Liver (tissue), 3 donors: ENCODE results near the gene ACSBG1.

Source experiments
- ATF3 ChIP-seq: IDR thresholded peaks from 2 replicates; pipeline ENCODE4 v1.6.1; 2016; ENCODE audit warnings: antibody characterized with exemption
- CTCF ChIP-seq: fragments of 150-350 bp; IDR thresholded peaks from 2 replicates; pipeline ENCODE4 v1.5.1; 2017; ENCODE audit warnings: improper control_type of control experiment, low read depth, low read length; ENCODE audit not compliant: missing input control
- EGR1 ChIP-seq, 2 donors: IDR thresholded peaks; 2 replicates each; pipeline ENCODE4 v1.6.1; 2016 to 2018; ENCODE audit warnings: antibody characterized with exemption in 2 of 2, low read depth in 2 of 2
- JUND ChIP-seq, 2 donors: IDR thresholded peaks; 2 replicates each; pipeline ENCODE4 v1.6.1; 2016; ENCODE audit warnings: antibody characterized with exemption in 2 of 2
- MAX ChIP-seq: IDR thresholded peaks from 2 replicates; pipeline ENCODE4 v1.6.1; 2016; ENCODE audit warnings: antibody characterized with exemption
- RAD21 ChIP-seq, 2 donors: IDR thresholded peaks; 2 replicates each; pipeline ENCODE4 v1.6.1; 2016; ENCODE audit warnings: antibody characterized with exemption in 2 of 2, mild to moderate bottlenecking in 2 of 2
- REST ChIP-seq: IDR thresholded peaks from 2 replicates; pipeline ENCODE4 v1.6.1; 2016; ENCODE audit warnings: antibody characterized with exemption, mild to moderate bottlenecking
- RXRA ChIP-seq, 2 donors: IDR thresholded peaks; 2 replicates each; pipeline ENCODE4 v1.6.1; 2017 to 2018; ENCODE audit warnings: antibody characterized with exemption in 2 of 2, mild to moderate bottlenecking in 1 of 2
- TAF1 ChIP-seq: conservative IDR thresholded peaks from 2 replicates; pipeline ENCODE4 v1.6.1; 2016; ENCODE audit warnings: antibody characterized with exemption, mild to moderate bottlenecking
- YY1 ChIP-seq: IDR thresholded peaks from 2 replicates; pipeline ENCODE4 v1.6.1; 2016; ENCODE audit warnings: antibody characterized with exemption, mild to moderate bottlenecking
- TF ChIP-seq, protein P1 (sequence below): IDR thresholded peaks from 2 replicates; pipeline ENCODE4 v1.6.1; 2016; ENCODE audit warnings: antibody characterized with exemption
- donor health status: healthy.
- donor health status: healthy.

GRCh38 chr15:78146425-78147154 lies 87.8 kb downstream of the ACSBG1 start:
- TF ChIP-seq CTCF (no peak), EGR1 (IDR thresholded peaks at IDR 0.05; ENCODE audit: low read depth in 2 of 2) (no peak), YY1 (no peak), MAX (no peak), RXRA (IDR thresholded peaks at IDR 0.05) (no peak), RAD21 (IDR thresholded peaks at IDR 0.05) (no peak), JUND (IDR thresholded peaks at IDR 0.05) (no peak), REST (no peak), TAF1 (no peak), ATF3 (no peak)
- TF ChIP-seq, protein P1, sequence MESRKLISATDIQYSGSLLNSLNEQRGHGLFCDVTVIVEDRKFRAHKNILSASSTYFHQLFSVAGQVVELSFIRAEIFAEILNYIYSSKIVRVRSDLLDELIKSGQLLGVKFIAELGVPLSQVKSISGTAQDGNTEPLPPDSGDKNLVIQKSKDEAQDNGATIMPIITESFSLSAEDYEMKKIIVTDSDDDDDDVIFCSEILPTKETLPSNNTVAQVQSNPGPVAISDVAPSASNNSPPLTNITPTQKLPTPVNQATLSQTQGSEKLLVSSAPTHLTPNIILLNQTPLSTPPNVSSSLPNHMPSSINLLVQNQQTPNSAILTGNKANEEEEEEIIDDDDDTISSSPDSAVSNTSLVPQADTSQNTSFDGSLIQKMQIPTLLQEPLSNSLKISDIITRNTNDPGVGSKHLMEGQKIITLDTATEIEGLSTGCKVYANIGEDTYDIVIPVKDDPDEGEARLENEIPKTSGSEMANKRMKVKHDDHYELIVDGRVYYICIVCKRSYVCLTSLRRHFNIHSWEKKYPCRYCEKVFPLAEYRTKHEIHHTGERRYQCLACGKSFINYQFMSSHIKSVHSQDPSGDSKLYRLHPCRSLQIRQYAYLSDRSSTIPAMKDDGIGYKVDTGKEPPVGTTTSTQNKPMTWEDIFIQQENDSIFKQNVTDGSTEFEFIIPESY: no peak
